ENCODE measurements around the gene CCDC73. TPM values are rescaled to one million over a fixed set of nuclear protein-coding genes. Genes with fewer than 3 reads are reported as not detected.

The CCDC73 gene
- polyA plus RNA-seq, 4 donors: 0.01 to 0.09 TPM; not detected in 2

DNA sequence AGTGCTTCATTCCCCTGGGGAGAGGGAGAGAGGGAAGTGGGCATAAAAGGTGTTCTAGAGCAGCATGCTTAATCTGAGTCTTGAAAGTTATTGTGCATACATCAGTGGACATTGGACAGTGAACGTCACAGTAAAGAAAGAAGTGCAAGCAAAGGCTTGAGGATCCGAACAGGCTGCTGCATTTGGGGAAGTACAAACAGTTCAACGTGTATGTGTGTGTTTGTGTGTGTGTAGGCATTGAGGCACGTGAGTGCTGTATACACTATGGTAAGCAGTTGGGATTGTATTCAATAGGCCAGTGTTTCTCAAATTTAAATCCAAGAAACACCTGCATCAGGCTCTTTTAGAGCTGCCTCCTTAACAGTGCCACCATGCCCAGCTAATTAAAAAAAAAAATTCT, 221.2 kb downstream of the CCDC73 start:
- Histone ChIP-seq H3K36me3 (ENCODE audit: control insufficient read depth in 3 of 3, insufficient read depth in 2 of 3, low read depth in 1 of 3, low read length in 3 of 3) (no peaks in the 10 kb centered on the region), H3K27ac (ENCODE audit: low read depth in 1 of 3, low read length in 2 of 3) (no peak overlapping the region), H3K4me1 (ENCODE audit: control insufficient read depth in 3 of 3, insufficient read depth in 2 of 3, low read depth in 1 of 3, low read length in 2 of 3) (no peaks in the 10 kb centered on the region), H3K4me3 (ENCODE audit: low read depth in 1 of 3, low read length in 3 of 3) (no peak overlapping the region), H3K9me3 (ENCODE audit: control insufficient read depth in 2 of 2, insufficient read depth in 1 of 2, low read depth in 1 of 2, low read length in 1 of 2) (no peaks in the 10 kb centered on the region), H3K27me3 (ENCODE audit: control insufficient read depth in 3 of 3, insufficient read depth in 3 of 3, low read length in 3 of 3) (peaks cover 0 to 3% (median 0%) of the 10 kb centered on the region in 3 donors)
- DNase-seq (no peak), FAIRE-seq (no peak)
- WGBS, 3 donors: 43 to 60% (median 50%) methylated on average over 4 of the region's 4 CpGs

DNA sequence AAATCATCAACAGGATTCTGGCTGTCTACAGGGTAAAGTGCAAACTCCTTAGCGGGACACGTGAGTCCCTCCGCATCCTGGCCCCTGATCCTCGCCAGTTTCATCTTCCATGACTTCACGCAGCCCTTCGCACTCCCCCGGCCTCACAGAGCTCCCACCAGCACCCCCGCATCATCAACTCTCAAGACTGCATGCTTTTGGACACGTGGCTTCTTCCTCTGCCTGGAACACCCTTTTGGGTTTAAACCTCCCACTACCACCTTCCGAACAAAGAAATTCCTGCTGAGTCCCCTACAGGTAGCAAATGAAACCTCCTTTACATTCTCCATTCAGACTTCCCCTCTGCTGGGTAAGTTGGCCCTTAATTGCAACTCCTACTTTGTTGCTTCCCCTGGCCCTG, 223.4 kb downstream of the CCDC73 start:
- no peak for FAIRE-seq
- DNase-seq: no peak
- no peak overlapping the region for H3K27ac ChIP-seq (ENCODE audit: low read depth in 1 of 3, low read length in 2 of 3)
- H3K36me3 ChIP-seq (ENCODE audit: control insufficient read depth in 3 of 3, insufficient read depth in 2 of 3, low read depth in 1 of 3, low read length in 3 of 3): no peaks in the 10 kb centered on the region
- WGBS, 3 donors: 48 to 61% (median 51%) methylated on average over 10 of the region's 10 CpGs
- H3K9me3 ChIP-seq (ENCODE audit: control insufficient read depth in 2 of 2, insufficient read depth in 1 of 2, low read depth in 1 of 2, low read length in 1 of 2): no peaks in the 10 kb centered on the region
- H3K4me1 ChIP-seq (ENCODE audit: control insufficient read depth in 3 of 3, insufficient read depth in 2 of 3, low read depth in 1 of 3, low read length in 2 of 3): no peaks in the 10 kb centered on the region
- H3K27me3 ChIP-seq (ENCODE audit: control insufficient read depth in 3 of 3, insufficient read depth in 3 of 3, low read length in 3 of 3): peaks cover 0 to 3% (median 0%) of the 10 kb centered on the region in 3 donors
- no peak overlapping the region for H3K4me3 ChIP-seq (ENCODE audit: low read depth in 1 of 3, low read length in 3 of 3)

DNA sequence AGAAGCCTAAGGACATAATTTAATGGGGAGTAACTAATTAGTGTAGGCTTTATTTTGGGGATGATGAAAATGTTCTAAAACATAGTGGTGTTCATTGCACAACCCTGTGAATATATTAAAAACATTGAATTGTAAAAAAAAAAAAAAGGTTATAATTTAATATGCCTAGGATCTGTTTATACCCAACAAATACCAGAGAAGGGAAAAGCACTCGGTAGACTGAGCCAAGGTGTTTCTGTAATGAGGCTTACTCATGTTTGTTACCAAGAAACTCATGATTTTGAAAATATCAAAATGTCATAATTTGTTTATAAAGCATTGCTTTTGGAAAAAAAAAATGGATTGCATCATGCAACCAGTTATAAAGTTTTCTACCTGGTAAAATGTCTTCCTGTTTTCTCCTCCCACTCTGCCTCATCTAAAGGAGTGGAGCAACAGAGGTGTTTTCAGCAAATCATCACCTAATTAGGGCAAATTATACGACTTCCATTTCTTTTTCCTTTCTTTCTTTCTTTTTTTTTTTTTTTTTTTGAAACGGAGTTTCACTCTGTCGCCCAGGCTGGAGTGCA, 225.1 kb downstream of the CCDC73 start:
- Histone ChIP-seq H3K36me3 (ENCODE audit: control insufficient read depth in 3 of 3, insufficient read depth in 2 of 3, low read depth in 1 of 3, low read length in 3 of 3) (no peaks in the 10 kb centered on the region), H3K4me3 (ENCODE audit: low read depth in 1 of 3, low read length in 3 of 3) (no peak overlapping the region), H3K27me3 (ENCODE audit: control insufficient read depth in 3 of 3, insufficient read depth in 3 of 3, low read length in 3 of 3) (peaks cover 0 to 3% (median 0%) of the 10 kb centered on the region in 3 donors), H3K9me3 (ENCODE audit: control insufficient read depth in 2 of 2, insufficient read depth in 1 of 2, low read depth in 1 of 2, low read length in 1 of 2) (no peaks in the 10 kb centered on the region), H3K27ac (ENCODE audit: low read depth in 1 of 3, low read length in 2 of 3) (no peak overlapping the region), H3K4me1 (ENCODE audit: control insufficient read depth in 3 of 3, insufficient read depth in 2 of 3, low read depth in 1 of 3, low read length in 2 of 3) (no peaks in the 10 kb centered on the region)
- FAIRE-seq (no peak), DNase-seq (no peak)
- WGBS, 3 donors: 51 to 75% (median 71%) methylated on average over 4 of the region's 4 CpGs

DNA sequence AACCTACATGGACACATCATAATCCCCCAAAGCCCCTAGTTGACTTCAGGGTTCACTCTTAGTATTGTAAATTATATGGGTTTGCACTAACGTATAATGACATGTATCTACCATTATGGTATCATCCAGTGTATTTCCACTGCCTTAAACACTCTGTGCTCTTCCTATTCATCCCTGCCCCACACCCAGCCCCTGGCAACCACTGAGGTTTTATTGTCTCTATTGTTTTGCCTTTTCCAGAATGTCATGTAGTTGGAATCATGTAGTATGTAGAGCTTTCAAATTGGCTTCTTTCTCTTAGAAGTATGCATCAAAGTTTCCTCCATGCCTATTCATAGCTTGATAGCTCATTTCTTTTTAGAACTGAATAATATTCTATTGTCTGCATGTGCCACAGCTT, 227.3 kb downstream of the CCDC73 start:
- no peak overlapping the region for H3K4me3 ChIP-seq (ENCODE audit: low read depth in 1 of 3, low read length in 3 of 3)
- no peaks in the 10 kb centered on the region for H3K36me3 ChIP-seq (ENCODE audit: control insufficient read depth in 3 of 3, insufficient read depth in 2 of 3, low read depth in 1 of 3, low read length in 3 of 3)
- no peaks in the 10 kb centered on the region for H3K4me1 ChIP-seq (ENCODE audit: control insufficient read depth in 3 of 3, insufficient read depth in 2 of 3, low read depth in 1 of 3, low read length in 2 of 3)
- no peak overlapping the region for H3K27ac ChIP-seq (ENCODE audit: low read depth in 1 of 3, low read length in 2 of 3)
- DNase-seq (no peak), FAIRE-seq (no peak)
- no peaks in the 10 kb centered on the region for H3K9me3 ChIP-seq (ENCODE audit: control insufficient read depth in 2 of 2, insufficient read depth in 1 of 2, low read depth in 1 of 2, low read length in 1 of 2)
- WGBS, 3 donors: 92 to 100% (median 100%) methylated on average over 1 of the region's 1 CpG
- H3K27me3 ChIP-seq (ENCODE audit: control insufficient read depth in 3 of 3, insufficient read depth in 3 of 3, low read length in 3 of 3): peaks cover 0 to 5% (median 0%) of the 10 kb centered on the region in 3 donors

DNA sequence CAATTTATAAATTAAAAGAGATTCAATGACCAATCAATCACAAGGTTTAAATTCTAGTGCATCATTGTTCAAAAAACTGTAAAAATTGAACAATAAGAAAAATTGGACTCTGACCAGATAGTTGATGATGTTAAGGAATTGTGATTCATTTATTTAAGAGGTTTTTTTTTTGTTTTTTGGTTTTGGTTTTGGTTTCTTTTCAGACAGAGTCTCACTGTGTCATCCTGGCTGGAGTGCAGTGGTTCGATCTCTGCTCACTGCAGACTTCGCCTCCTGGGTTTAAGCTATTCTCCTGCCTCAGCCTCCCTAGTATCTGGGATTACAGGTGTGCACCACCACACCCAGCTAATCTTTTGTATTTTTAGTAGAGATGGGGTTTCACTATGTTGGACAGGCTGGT, 227.9 kb downstream of the CCDC73 start:
- FAIRE-seq: no peak
- WGBS, 3 donors: 60 to 77% (median 69%) methylated on average over 2 of the region's 2 CpGs
- no peaks in the 10 kb centered on the region for H3K36me3 ChIP-seq (ENCODE audit: control insufficient read depth in 3 of 3, insufficient read depth in 2 of 3, low read depth in 1 of 3, low read length in 3 of 3)

GRCh38 chr11:32563600-32563959, 230.9 kb downstream of the CCDC73 start:
- Histone ChIP-seq H3K36me3 (ENCODE audit: control insufficient read depth in 3 of 3, insufficient read depth in 2 of 3, low read depth in 1 of 3, low read length in 3 of 3) (no peaks in the 10 kb centered on the region), H3K4me3 (ENCODE audit: low read depth in 1 of 3, low read length in 3 of 3) (no peak overlapping the region), H3K27me3 (ENCODE audit: control insufficient read depth in 3 of 3, insufficient read depth in 3 of 3, low read length in 3 of 3) (peaks cover 0 to 2% (median 0%) of the 10 kb centered on the region in 3 donors), H3K27ac (ENCODE audit: low read depth in 1 of 3, low read length in 2 of 3) (no peak overlapping the region), H3K4me1 (ENCODE audit: control insufficient read depth in 3 of 3, insufficient read depth in 2 of 3, low read depth in 1 of 3, low read length in 2 of 3) (no peaks in the 10 kb centered on the region), H3K9me3 (ENCODE audit: control insufficient read depth in 2 of 2, insufficient read depth in 1 of 2, low read depth in 1 of 2, low read length in 1 of 2) (no peaks in the 10 kb centered on the region)
- FAIRE-seq: no peak
- no peak for DNase-seq
- WGBS, 3 donors: 46 to 66% (median 51%) methylated on average over 3 of the region's 3 CpGs

More for the DNA sequence above, 227.9 kb downstream of the CCDC73 start:
- H3K9me3 ChIP-seq (ENCODE audit: control insufficient read depth in 2 of 2, insufficient read depth in 1 of 2, low read depth in 1 of 2, low read length in 1 of 2): no peaks in the 10 kb centered on the region
- no peak for DNase-seq
- H3K4me1 ChIP-seq (ENCODE audit: control insufficient read depth in 3 of 3, insufficient read depth in 2 of 3, low read depth in 1 of 3, low read length in 2 of 3): no peaks in the 10 kb centered on the region
- H3K4me3 ChIP-seq (ENCODE audit: low read depth in 1 of 3, low read length in 3 of 3): no peak overlapping the region
- H3K27me3 ChIP-seq (ENCODE audit: control insufficient read depth in 3 of 3, insufficient read depth in 3 of 3, low read length in 3 of 3): peaks cover 0 to 3% (median 0%) of the 10 kb centered on the region in 3 donors
- H3K27ac ChIP-seq (ENCODE audit: low read depth in 1 of 3, low read length in 2 of 3): no peak overlapping the region

- FAIRE-seq: no peak
Observed at GRCh38 chr11:32562839-32563599, 231.4 kb downstream of the CCDC73 start.

DNA sequence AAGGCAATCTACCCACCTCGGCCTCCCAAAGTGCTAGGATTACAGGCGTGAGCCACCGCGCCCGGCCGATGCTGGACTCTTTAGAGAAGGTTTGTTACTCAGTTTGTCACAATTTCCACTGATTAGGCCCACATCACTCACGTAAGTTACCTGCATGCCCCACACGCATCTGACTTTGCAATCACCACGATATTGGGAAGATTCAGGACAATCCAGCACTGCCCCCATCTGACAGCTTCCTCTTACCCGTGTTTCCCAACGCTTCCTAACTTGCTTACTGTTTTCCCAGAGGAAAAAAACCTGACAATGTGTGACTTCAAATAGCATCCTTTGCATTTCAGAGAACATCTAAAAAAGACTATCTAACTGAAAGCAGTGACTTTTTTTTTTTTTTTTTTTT, 232.6 kb downstream of the CCDC73 start:
- no peak for DNase-seq
- no peaks in the 10 kb centered on the region for H3K9me3 ChIP-seq (ENCODE audit: control insufficient read depth in 2 of 2, insufficient read depth in 1 of 2, low read depth in 1 of 2, low read length in 1 of 2)
- H3K36me3 ChIP-seq (ENCODE audit: control insufficient read depth in 3 of 3, insufficient read depth in 2 of 3, low read depth in 1 of 3, low read length in 3 of 3): no peaks in the 10 kb centered on the region
- H3K4me1 ChIP-seq (ENCODE audit: control insufficient read depth in 3 of 3, insufficient read depth in 2 of 3, low read depth in 1 of 3, low read length in 2 of 3): no peaks in the 10 kb centered on the region
- no peak overlapping the region for H3K27ac ChIP-seq (ENCODE audit: low read depth in 1 of 3, low read length in 2 of 3)
- WGBS, 3 donors: 84 to 90% (median 88%) methylated on average over 11 of the region's 11 CpGs
- FAIRE-seq: no peak
- H3K27me3 ChIP-seq (ENCODE audit: control insufficient read depth in 3 of 3, insufficient read depth in 3 of 3, low read length in 3 of 3): peaks cover 0 to 2% (median 0%) of the 10 kb centered on the region in 3 donors
- H3K4me3 ChIP-seq (ENCODE audit: low read depth in 1 of 3, low read length in 3 of 3): no peak overlapping the region

More at GRCh38 chr11:32562839-32563599, 231.4 kb downstream of the CCDC73 start:
- H3K4me1 ChIP-seq (ENCODE audit: control insufficient read depth in 3 of 3, insufficient read depth in 2 of 3, low read depth in 1 of 3, low read length in 2 of 3): no peaks in the 10 kb centered on the region
- H3K27me3 ChIP-seq (ENCODE audit: control insufficient read depth in 3 of 3, insufficient read depth in 3 of 3, low read length in 3 of 3): peaks cover 0 to 2% (median 0%) of the 10 kb centered on the region in 3 donors
- no peak for DNase-seq
- WGBS, 3 donors: 62 to 83% (median 78%) methylated on average over 10 of the region's 10 CpGs
- no peaks in the 10 kb centered on the region for H3K9me3 ChIP-seq (ENCODE audit: control insufficient read depth in 2 of 2, insufficient read depth in 1 of 2, low read depth in 1 of 2, low read length in 1 of 2)
- H3K27ac ChIP-seq (ENCODE audit: low read depth in 1 of 3, low read length in 2 of 3): no peak overlapping the region
- H3K36me3 ChIP-seq (ENCODE audit: control insufficient read depth in 3 of 3, insufficient read depth in 2 of 3, low read depth in 1 of 3, low read length in 3 of 3): no peaks in the 10 kb centered on the region
- no peak overlapping the region for H3K4me3 ChIP-seq (ENCODE audit: low read depth in 1 of 3, low read length in 3 of 3)

Data from small intestine (tissue), 7 donors.